ENCODE measurements around the gene SKA1.

The SKA1 gene

GRCh38 chr18:50374753-50375391 is at the start of gene SKA1:
SKA1 (plus strand) TSS chr18:50375046; CDS start chr18:50375831, 785 bp downstream.
- peak; percentile 88 to 89 for DNase-seq

GRCh38 chr18:50327983-50328382 is 46.9 kb upstream of the SKA1 start:
- no peak for DNase-seq

- DNase-seq: no peak
Measured at GRCh38 chr18:50330176-50330575, 44.7 kb upstream of the SKA1 start.

- no peak for DNase-seq
Measured at GRCh38 chr18:50331691-50332090, 43.2 kb upstream of the SKA1 start.

- no peak for DNase-seq
Measured at GRCh38 chr18:50334546-50335152, 40.2 kb upstream of the SKA1 start.

- no peak for DNase-seq
Measured at GRCh38 chr18:50338122-50338521, 36.7 kb upstream of the SKA1 start.

- no peak for DNase-seq
Measured at GRCh38 chr18:50338715-50339114, 36.1 kb upstream of the SKA1 start.

- DNase-seq: no peak
Measured at GRCh38 chr18:50340078-50340477, 34.8 kb upstream of the SKA1 start.

GRCh38 chr18:50341443-50341842 is 33.4 kb upstream of the SKA1 start:
- no peak for DNase-seq

- no peak for DNase-seq
Measured at GRCh38 chr18:50350699-50351098, 24.1 kb upstream of the SKA1 start.

- no peak for DNase-seq
Measured at GRCh38 chr18:50356036-50356945, 18.6 kb upstream of the SKA1 start.

- no peak for DNase-seq
Measured at GRCh38 chr18:50358844-50359243, 16.0 kb upstream of the SKA1 start.

GRCh38 chr18:50359806-50360205 is 15.0 kb upstream of the SKA1 start:
- no peak for DNase-seq

GRCh38 chr18:50360611-50361010 is 14.2 kb upstream of the SKA1 start:
- no peak for DNase-seq

- DNase-seq: no peak
Measured at GRCh38 chr18:50369672-50370071, 5.2 kb upstream of the SKA1 start.

GRCh38 chr18:50372743-50373142 is 2.1 kb upstream of the SKA1 start:
- no peak for DNase-seq

- no peak for DNase-seq
Measured at GRCh38 chr18:50373561-50374219, 1.2 kb upstream of the SKA1 start.

GRCh38 chr18:50374220-50374752 is 560 bp upstream of the SKA1 start:
- DNase-seq: no peak

- DNase-seq: no peak
Measured at GRCh38 chr18:50377061-50377798, 2.4 kb downstream of the SKA1 start.

- DNase-seq: no peak
Measured at GRCh38 chr18:50388988-50389387, 14.1 kb downstream of the SKA1 start.

- DNase-seq: no peak
Measured at GRCh38 chr18:50393802-50394201, 19.0 kb downstream of the SKA1 start.

- DNase-seq: no peak
Measured at GRCh38 chr18:50395093-50395492, 20.2 kb downstream of the SKA1 start.
